ENCODE measurements around the gene NAV2.

Gene NAV2

DNA sequence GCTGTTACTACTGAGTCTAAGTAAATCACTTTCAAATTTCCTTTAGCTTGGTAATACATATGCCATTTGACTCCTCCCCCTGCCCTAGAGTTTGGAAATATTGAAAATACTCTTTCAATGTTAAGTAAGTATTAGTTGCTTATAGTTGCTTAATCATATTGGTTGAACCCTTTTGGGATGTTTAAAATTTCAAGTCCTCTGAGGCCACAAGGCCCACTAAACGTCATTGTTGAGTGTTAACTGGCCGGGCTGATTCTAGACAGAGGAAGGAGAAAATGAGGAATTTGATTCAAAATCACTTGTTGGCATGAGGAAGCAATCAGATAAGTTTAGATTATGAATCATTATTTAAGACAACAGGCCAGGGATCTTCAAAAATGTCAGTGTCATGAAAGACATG, 8.5 kb downstream of the NAV2 start:
- H3K4me3 ChIP-seq (ENCODE audit: low read depth, low read length): no peak overlapping the region
- TF ChIP-seq CTCF (IDR thresholded peaks at IDR 0.05; ENCODE audit: low read depth, low read length): no peak
- no peak for TF ChIP-seq POLR2A (IDR thresholded peaks at IDR 0.05; ENCODE audit: extremely low read depth, insufficient read length)
- TF ChIP-seq MYC (IDR thresholded peaks at IDR 0.05; ENCODE audit: low read depth, low read length): no peak
- TF ChIP-seq, protein P1, sequence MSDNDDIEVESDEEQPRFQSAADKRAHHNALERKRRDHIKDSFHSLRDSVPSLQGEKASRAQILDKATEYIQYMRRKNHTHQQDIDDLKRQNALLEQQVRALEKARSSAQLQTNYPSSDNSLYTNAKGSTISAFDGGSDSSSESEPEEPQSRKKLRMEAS (IDR thresholded peaks at IDR 0.05; ENCODE audit: low read depth, low read length): no peak
- DNase-seq (ENCODE audit: low read depth): no peak

DNA sequence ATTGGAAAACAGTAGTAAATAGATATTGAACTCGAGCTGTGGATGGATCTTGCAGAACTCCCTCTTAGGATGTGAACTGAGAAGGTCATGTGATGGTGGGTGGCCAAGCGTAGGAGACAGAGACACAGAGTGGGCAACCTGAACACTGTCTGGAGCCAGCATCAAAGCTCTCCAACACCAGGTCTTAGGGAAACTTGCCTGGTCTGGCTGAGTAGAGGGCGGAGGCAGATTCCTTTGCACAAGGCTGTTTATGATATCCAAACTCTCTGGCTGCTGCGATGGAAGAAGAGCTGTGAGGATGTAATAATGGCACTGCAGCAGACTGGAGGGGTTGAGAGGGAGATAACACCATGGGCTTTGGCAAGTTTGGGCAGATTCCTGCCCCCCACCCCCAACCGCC, 10.1 kb downstream of the NAV2 start:
- DNase-seq (ENCODE audit: low read depth): no peak
- no peak for TF ChIP-seq MYC (IDR thresholded peaks at IDR 0.05; ENCODE audit: low read depth, low read length)
- TF ChIP-seq POLR2A (IDR thresholded peaks at IDR 0.05; ENCODE audit: extremely low read depth, insufficient read length): no peak
- TF ChIP-seq, protein P1 (IDR thresholded peaks at IDR 0.05; ENCODE audit: low read depth, low read length): no peak
- TF ChIP-seq CTCF (IDR thresholded peaks at IDR 0.05; ENCODE audit: low read depth, low read length): no peak
- no peak overlapping the region for H3K4me3 ChIP-seq (ENCODE audit: low read depth, low read length)

DNA sequence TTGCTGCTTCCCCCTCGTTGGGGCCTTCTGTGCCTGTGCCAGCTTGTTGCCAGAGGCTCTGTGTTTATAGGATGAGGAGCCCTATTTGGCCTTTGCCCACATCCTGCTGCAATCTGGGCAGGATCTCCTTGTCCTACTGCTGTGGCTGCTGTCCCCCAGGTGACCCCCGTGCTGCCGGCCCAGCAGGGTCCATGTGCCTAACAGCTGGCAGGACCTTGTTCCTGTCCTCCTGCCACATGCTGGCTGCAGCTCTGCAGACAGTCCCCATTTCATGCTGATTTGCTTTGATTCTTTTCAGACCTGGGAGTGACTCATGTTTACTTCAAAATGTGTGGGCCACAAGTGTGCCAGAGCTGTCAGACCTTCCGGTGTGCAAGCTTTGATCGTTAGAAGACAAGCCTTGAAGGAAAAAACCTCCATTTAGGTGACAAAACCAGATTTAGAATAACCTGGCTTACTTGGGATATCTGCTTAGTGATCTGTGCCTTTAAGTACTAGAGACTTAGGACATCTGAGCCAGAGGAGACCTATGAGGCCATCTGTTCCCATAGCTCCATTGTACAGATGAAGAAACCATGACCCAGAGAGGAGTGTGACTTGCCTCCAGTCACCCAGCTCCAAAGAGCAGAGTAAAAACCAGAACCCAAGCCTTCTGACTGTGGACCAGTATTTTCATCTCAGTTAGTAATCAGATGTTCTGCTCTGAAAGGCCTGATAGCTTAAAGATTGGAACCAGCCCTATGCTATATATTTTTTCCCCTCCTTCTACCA, 11.1 kb downstream of the NAV2 start:
- no peak for DNase-seq (ENCODE audit: low read depth)
- no peak overlapping the region for H3K4me3 ChIP-seq (ENCODE audit: low read depth, low read length)
- no peak for TF ChIP-seq POLR2A (IDR thresholded peaks at IDR 0.05; ENCODE audit: extremely low read depth, insufficient read length)
- TF ChIP-seq, protein P1 (IDR thresholded peaks at IDR 0.05; ENCODE audit: low read depth, low read length): no peak
- no peak for TF ChIP-seq MYC (IDR thresholded peaks at IDR 0.05; ENCODE audit: low read depth, low read length)
- no peak for TF ChIP-seq CTCF (IDR thresholded peaks at IDR 0.05; ENCODE audit: low read depth, low read length)

DNA sequence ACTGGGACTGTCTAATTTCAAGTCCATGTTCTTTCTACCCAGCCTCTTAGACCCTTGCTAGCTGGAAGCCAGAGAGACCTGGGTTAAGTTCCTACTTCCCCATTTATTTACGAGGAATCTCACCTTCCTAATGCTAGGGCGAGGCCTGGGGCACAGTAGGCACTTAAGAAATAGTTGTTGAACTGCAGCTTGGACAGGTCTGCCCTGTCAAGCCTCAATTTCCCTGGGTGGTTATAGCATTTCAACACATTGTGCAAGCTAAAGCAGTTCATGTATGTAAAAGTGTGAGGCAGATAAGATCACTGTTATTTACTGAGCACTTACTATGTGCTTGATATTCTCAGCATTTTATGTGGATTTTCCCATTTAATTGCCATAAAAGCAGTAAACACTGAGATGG, 12.1 kb downstream of the NAV2 start:
- no peak for DNase-seq (ENCODE audit: low read depth)
- H3K4me3 ChIP-seq (ENCODE audit: low read depth, low read length): no peak overlapping the region
- TF ChIP-seq CTCF (IDR thresholded peaks at IDR 0.05; ENCODE audit: low read depth, low read length): no peak
- TF ChIP-seq, protein P1 (IDR thresholded peaks at IDR 0.05; ENCODE audit: low read depth, low read length): no peak
- no peak for TF ChIP-seq POLR2A (IDR thresholded peaks at IDR 0.05; ENCODE audit: extremely low read depth, insufficient read length)
- no peak for TF ChIP-seq MYC (IDR thresholded peaks at IDR 0.05; ENCODE audit: low read depth, low read length)

DNA sequence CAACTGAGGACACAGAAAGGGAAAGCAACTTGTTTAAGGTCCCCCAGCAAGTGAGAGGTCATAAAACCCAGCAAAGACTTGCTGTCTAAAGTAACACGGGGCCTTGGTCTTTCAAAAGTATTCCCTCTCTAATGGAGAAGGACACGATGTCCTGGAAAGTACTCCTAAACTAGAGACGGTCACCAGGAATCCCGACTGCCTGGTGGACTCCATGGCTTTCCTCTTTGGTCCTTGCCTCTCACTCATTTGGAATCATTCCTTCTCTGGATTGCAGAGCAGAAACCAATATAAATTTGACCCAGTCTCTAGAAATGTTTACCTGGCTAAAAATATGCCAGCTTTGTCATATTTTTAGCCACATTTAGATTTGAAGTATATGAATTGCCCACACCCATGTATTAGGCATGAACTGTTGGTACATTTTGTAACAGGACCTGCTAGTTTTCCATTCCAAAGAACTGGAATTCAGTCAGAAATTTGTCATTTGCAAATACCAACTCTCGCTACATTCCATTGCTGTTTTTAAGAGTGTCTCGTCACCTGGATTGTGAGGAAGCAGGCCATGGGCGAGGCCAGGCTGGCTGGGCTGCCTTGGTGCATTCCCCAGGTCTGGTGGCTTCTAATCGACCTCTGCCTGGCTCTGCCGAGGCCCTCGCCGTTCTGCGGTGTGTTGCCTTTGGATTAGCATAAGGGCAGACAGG, 12.9 kb downstream of the NAV2 start:
- DNase-seq (ENCODE audit: low read depth): no peak
- no peak overlapping the region for H3K4me3 ChIP-seq (ENCODE audit: low read depth, low read length)
- TF ChIP-seq, protein P1 (IDR thresholded peaks at IDR 0.05; ENCODE audit: low read depth, low read length): no peak

GRCh38 chr11:19727246-19727645, 14.6 kb downstream of the NAV2 start:
- H3K4me3 ChIP-seq (ENCODE audit: low read depth, low read length): no peak overlapping the region
- peak; percentile 12 for DNase-seq (ENCODE audit: low read depth)
- TF ChIP-seq CTCF (IDR thresholded peaks at IDR 0.05; ENCODE audit: low read depth, low read length) (no peak), MYC (IDR thresholded peaks at IDR 0.05; ENCODE audit: low read depth, low read length) (no peak), POLR2A (IDR thresholded peaks at IDR 0.05; ENCODE audit: extremely low read depth, insufficient read length) (no peak)
- TF ChIP-seq, protein P1 (IDR thresholded peaks at IDR 0.05; ENCODE audit: low read depth, low read length): no peak

All from NB4 (cell line).